H9 (cell line): ENCODE data around the gene KISS1R. TPM values are rescaled to one million over a fixed set of nuclear protein-coding genes. Genes with fewer than 3 reads are reported as not detected.
A peak's percentile ranks its signal among the peaks of the same experiment; 100 is the strongest.

ENCODE experiments used
- DNase-seq: peaks from one replicate; pipeline ENCODE4 v3.0.0-alpha.2; 2017
- H2AFZ ChIP-seq: one replicate; pipeline ENCODE4 v1.6.1; 2013; ENCODE audit warnings: mild to moderate bottlenecking, low read length, control low read depth, moderate library complexity
- H2AK5ac ChIP-seq: 2 replicates; pipeline ENCODE4 v1.6.1; 2013; ENCODE audit warnings: low read length, control low read depth, mixed read lengths; ENCODE audit not compliant: insufficient read length
- H2BK120ac ChIP-seq: one replicate; pipeline ENCODE4 v1.6.1; 2013; ENCODE audit warnings: low read depth, mild to moderate bottlenecking, low read length, control low read depth, inconsistent platforms; ENCODE audit not compliant: poor library complexity, severe bottlenecking
- H2BK12ac ChIP-seq: 2 replicates; pipeline ENCODE4 v1.6.1; 2013; ENCODE audit warnings: low read length, control low read depth, mixed read lengths, low read depth; ENCODE audit not compliant: insufficient read length
- H2BK15ac ChIP-seq: 2 replicates; pipeline ENCODE4 v1.6.1; 2013; ENCODE audit warnings: low read depth, low read length, control low read depth
- H2BK20ac ChIP-seq: one replicate; pipeline ENCODE4 v1.6.1; 2013; ENCODE audit warnings: low read depth, mild to moderate bottlenecking, low read length, control low read depth, inconsistent platforms; ENCODE audit not compliant: poor library complexity, severe bottlenecking
- H2BK5ac ChIP-seq: 2 replicates; pipeline ENCODE4 v1.6.1; 2013; ENCODE audit warnings: low read length, control low read depth, mixed read lengths; ENCODE audit not compliant: insufficient read length
- H3K14ac ChIP-seq: 2 replicates; pipeline ENCODE4 v1.6.1; 2013; ENCODE audit warnings: low read length, control low read depth; ENCODE audit not compliant: insufficient read depth
- H3K18ac ChIP-seq: 2 replicates; pipeline ENCODE4 v1.6.1; 2013; ENCODE audit warnings: low read depth, mild to moderate bottlenecking, mixed read lengths, low read length, control low read depth; ENCODE audit not compliant: insufficient read length
- H3K23ac ChIP-seq: 2 replicates; pipeline ENCODE4 v1.6.1; 2013; ENCODE audit warnings: low read length, control low read depth, mixed read lengths, low read depth; ENCODE audit not compliant: insufficient read length
- H3K23me2 ChIP-seq: 2 replicates; pipeline ENCODE4 v1.6.1; 2013; ENCODE audit warnings: low read depth, mild to moderate bottlenecking, mixed read lengths, low read length, control low read depth; ENCODE audit not compliant: insufficient read length, poor library complexity, severe bottlenecking
- H3K27ac ChIP-seq: 2 replicates; pipeline ENCODE4 v1.5.1; 2013; ENCODE audit warnings: low read length, control low read depth, mixed read lengths, low read depth; ENCODE audit not compliant: insufficient read length
- H3K27me3 ChIP-seq: 2 replicates; pipeline ENCODE4 v1.6.1; 2013; ENCODE audit warnings: low read length, control low read depth, inconsistent platforms; ENCODE audit not compliant: insufficient read depth
- H3K4ac ChIP-seq: 2 replicates; pipeline ENCODE4 v1.6.1; 2013; ENCODE audit warnings: low read depth, mild to moderate bottlenecking, control low read depth, inconsistent platforms, low read length, moderate library complexity
- H3K4me1 ChIP-seq: 2 replicates; pipeline ENCODE4 v1.6.1; 2013; ENCODE audit warnings: low read length, control low read depth, inconsistent platforms; ENCODE audit not compliant: insufficient read depth
- H3K4me2 ChIP-seq: 2 replicates; pipeline ENCODE4 v1.6.1; 2013; ENCODE audit warnings: low read length, control low read depth, mixed read lengths; ENCODE audit not compliant: insufficient read length, insufficient read depth
- H3K56ac ChIP-seq: 2 replicates; pipeline ENCODE4 v1.6.1; 2013; ENCODE audit warnings: low read depth, mild to moderate bottlenecking, mixed read lengths, low read length, control low read depth; ENCODE audit not compliant: insufficient read length
- H3K79me1 ChIP-seq: 2 replicates; pipeline ENCODE4 v1.6.1; 2013; ENCODE audit warnings: low read depth, mild to moderate bottlenecking, moderate library complexity, low read length, control low read depth, inconsistent platforms; ENCODE audit not compliant: insufficient read depth, poor library complexity, severe bottlenecking
- H3K79me2 ChIP-seq: 2 replicates; pipeline ENCODE4 v1.6.1; 2013; ENCODE audit warnings: low read length, control low read depth, inconsistent platforms; ENCODE audit not compliant: insufficient read depth
- H3K9ac ChIP-seq: 2 replicates; pipeline ENCODE4 v1.6.1; 2013; ENCODE audit warnings: low read length, control low read depth, mixed read lengths; ENCODE audit not compliant: insufficient read length; ENCODE audit errors: extremely low read depth
- H3K9me3 ChIP-seq: one replicate; pipeline ENCODE4 v1.6.1; 2013; ENCODE audit warnings: low read depth, low read length, inconsistent platforms; ENCODE audit not compliant: control insufficient read depth
- H3T11ph ChIP-seq: one replicate; pipeline ENCODE4 v1.6.1; 2013; ENCODE audit warnings: mild to moderate bottlenecking, low read length, control low read depth, inconsistent platforms
- H4K20me1 ChIP-seq: one replicate; pipeline ENCODE4 v1.6.1; 2013; ENCODE audit not compliant: control insufficient read depth, insufficient read length, insufficient read depth
- H4K5ac ChIP-seq: 2 replicates; pipeline ENCODE4 v1.6.1; 2013; ENCODE audit warnings: low read depth, mild to moderate bottlenecking, mixed read lengths, low read length, control low read depth; ENCODE audit not compliant: insufficient read length
- H4K8ac ChIP-seq: replicated peaks from 2 replicates; pipeline ENCODE4 v1.6.1; 2013; ENCODE audit warnings: low read length, control low read depth, mixed read lengths, low read depth; ENCODE audit not compliant: insufficient read length
- H4K91ac ChIP-seq: 2 replicates; pipeline ENCODE4 v1.6.1; 2013; ENCODE audit warnings: low read depth, mild to moderate bottlenecking, moderate library complexity, mixed read lengths, low read length, control low read depth; ENCODE audit not compliant: insufficient read length
- H3K27ac Mint-ChIP-seq, 3 experiments: 2 replicates in 2 of 3; 3 replicates in 1 of 3; pipeline ENCODE4 v1.8.0; 2020 to 2021; ENCODE audit warnings: mixed read lengths in 3 of 3, mild to moderate bottlenecking in 1 of 3, moderate library complexity in 1 of 3
- H3K27me3 Mint-ChIP-seq: 2 replicates; pipeline ENCODE4 v1.8.0; 2021; ENCODE audit warnings: low read depth, mild to moderate bottlenecking, moderate library complexity, mixed read lengths
- H3K36me3 Mint-ChIP-seq, 3 experiments: 2 replicates in 2 of 3; 3 replicates in 1 of 3; pipeline ENCODE4 v1.8.0; 2020 to 2021; ENCODE audit warnings: low read depth in 3 of 3, mixed read lengths in 3 of 3; ENCODE audit not compliant: insufficient read depth in 1 of 3
- H3K4me1 Mint-ChIP-seq, 2 experiments: 2 replicates each; pipeline ENCODE4 v1.8.0; 2020; ENCODE audit warnings: mixed read lengths in 2 of 2
- H3K4me3 Mint-ChIP-seq, 2 experiments: 2 replicates in 1 of 2; 3 replicates in 1 of 2; pipeline ENCODE4 v1.8.0; 2020 to 2021; ENCODE audit warnings: mild to moderate bottlenecking in 2 of 2, mixed read lengths in 2 of 2, moderate library complexity in 1 of 2
- H3K9me3 Mint-ChIP-seq, 2 experiments: 2 replicates in 1 of 2; 3 replicates in 1 of 2; pipeline ENCODE4 v1.8.0; 2020; ENCODE audit warnings: mild to moderate bottlenecking in 2 of 2, mixed read lengths in 2 of 2, moderate library complexity in 1 of 2
- CTCF ChIP-seq: fragments of 200-600 bp; sonication (generic); conservative IDR thresholded peaks from 3 replicates; pipeline ENCODE4 v1.8.0; 2021; ENCODE audit warnings: antibody characterized with exemption, mild to moderate bottlenecking
- WGBS: extraction: QIAGEN DNeasy Blood & Tissue Kit; methylation state at CpG from one replicate; pipeline ENCODE4 v1.1.7; 2013; ENCODE audit warnings: missing lambda C conversion rate, low lambda C conversion rate, mixed read lengths; ENCODE audit not compliant: insufficient read length; ENCODE audit errors: extremely low coverage; 5-methylcytosine and 5-hydroxymethylcytosine counted together
- total RNA-seq: library from RNA; stranded (reverse); gene quantifications from 2 replicates; pipeline ENCODE4 v1.2.1, GENCODE V29; 2021

KISS1R gene
- total RNA-seq, 1 experiment from 2014 or later = 3.3 TPM

GRCh38 chr19:883661-884211 lies 33.4 kb upstream of the KISS1R start:
- H4K91ac ChIP-seq = no peak overlapping the region
- no peak overlapping the region for H3K27ac ChIP-seq
- H4K5ac ChIP-seq = no peak overlapping the region
- H3K4me1 Mint-ChIP-seq = no peaks in the 10 kb centered on the region
- H2AK5ac ChIP-seq = no peak overlapping the region
- no peak overlapping the region for H3K4me2 ChIP-seq
- H3K4ac ChIP-seq = no peak overlapping the region
- H3K27me3 Mint-ChIP-seq = no peaks in the 10 kb centered on the region
- no peaks in the 10 kb centered on the region for H3K4me1 ChIP-seq
- H3K27ac Mint-ChIP-seq = no peak overlapping the region
- H3T11ph ChIP-seq = no peak overlapping the region
- no peaks in the 10 kb centered on the region for H3K27me3 ChIP-seq
- no peak; the same call in 2 of the 3 replicates for TF ChIP-seq CTCF
- H3K79me1 ChIP-seq = no peaks in the 10 kb centered on the region
- no peak overlapping the region for H3K23ac ChIP-seq
- WGBS = no CpG with 5 or more reads among the region's 22 CpGs
- no peak overlapping the region for H3K14ac ChIP-seq
- H3K23me2 ChIP-seq = peaks cover 3% of the 10 kb centered on the region
- H3K79me2 ChIP-seq = no peaks in the 10 kb centered on the region
- H2BK5ac ChIP-seq = no peak overlapping the region
- no peak overlapping the region for H2BK12ac ChIP-seq
- H2AFZ ChIP-seq = no peak overlapping the region
- no peak overlapping the region for H4K8ac ChIP-seq
- peak; percentile 66 for DNase-seq
- H3K9me3 Mint-ChIP-seq = no peaks in the 10 kb centered on the region
- H2BK15ac ChIP-seq = no peak overlapping the region
- peaks cover 23 to 57% (median 45%) of the 10 kb centered on the region in 3 experiments for H3K36me3 Mint-ChIP-seq
- no peak overlapping the region for H3K18ac ChIP-seq
- H3K9me3 ChIP-seq = no peaks in the 10 kb centered on the region
- H3K9ac ChIP-seq = no peak overlapping the region
- H2BK120ac ChIP-seq = no peak overlapping the region
- H3K4me3 Mint-ChIP-seq = no peak overlapping the region; a peak in 1 of 5 replicates
- H2BK20ac ChIP-seq = no peak overlapping the region
- H3K56ac ChIP-seq = no peak overlapping the region
- no peaks in the 10 kb centered on the region for H4K20me1 ChIP-seq
